Suprapubic skin (tissue), 4 donors: ENCODE data around the gene NKAIN2. TPM values are rescaled to one million over a fixed set of nuclear protein-coding genes. Genes with fewer than 3 reads are reported as not detected.

Source experiments
- DNase-seq, 2 donors: peaks; one replicate each; pipeline ENCODE4 v3.0.0-alpha.2; 2019; ENCODE audit warnings: low spot score in 2 of 2
- H3K27ac ChIP-seq: fragments of 200-600 bp; sonication (generic); one replicate; pipeline ENCODE4 v1.5.1; 2019
- H3K27me3 ChIP-seq: fragments of 200-600 bp; sonication (generic); one replicate; pipeline ENCODE4 v1.5.1; 2019
- H3K36me3 ChIP-seq: fragments of 200-600 bp; sonication (generic); one replicate; pipeline ENCODE4 v1.5.1; 2019
- H3K4me1 ChIP-seq: fragments of 200-600 bp; sonication (generic); one replicate; pipeline ENCODE4 v1.5.1; 2019
- H3K4me3 ChIP-seq: fragments of 200-600 bp; sonication (generic); one replicate; pipeline ENCODE4 v1.5.1; 2019; ENCODE audit warnings: mild to moderate bottlenecking
- H3K9me3 ChIP-seq: fragments of 200-600 bp; sonication (generic); one replicate; pipeline ENCODE4 v1.5.1; 2019
- EP300 ChIP-seq: sonication (generic); formaldehyde crosslinking; IDR thresholded peaks from one replicate; pipeline ENCODE4 v1.6.1; 2017; ENCODE audit warnings: antibody characterized with exemption
- POLR2A ChIP-seq, 2 donors: fragments of 450-650 bp; IDR thresholded peaks; one replicate each; pipeline ENCODE4 v1.6.1; 2017; ENCODE audit warnings: antibody characterized with exemption in 2 of 2, mild to moderate bottlenecking in 2 of 2, moderate library complexity in 2 of 2
- POLR2AphosphoS5 ChIP-seq, 3 donors: sonication (generic); formaldehyde crosslinking; IDR thresholded peaks; one replicate each; pipeline ENCODE4 v1.6.1; 2017; ENCODE audit warnings: antibody characterized with exemption in 3 of 3
- WGBS: methylation state at CpG from one replicate; pipeline ENCODE4 v1.1.5; 2018; 5-methylcytosine and 5-hydroxymethylcytosine counted together
- total RNA-seq, 4 donors: library from RNA; depleted of rRNA; stranded (reverse); fragments of >200 nt; gene quantifications; one replicate each; pipeline ENCODE4 v1.1.0, GENCODE V29; 2016
- TF ChIP-seq, protein P1 (sequence below), 2 donors: fragments of 200-600 bp in 1 of 2; fragments of 450-650 bp in 1 of 2; sonication (generic) in 1 of 2; IDR thresholded peaks; one replicate each; pipeline ENCODE4 v1.5.1; 2016 to 2019; ENCODE audit warnings: antibody characterized with exemption in 2 of 2, mild to moderate bottlenecking in 1 of 2, moderate library complexity in 1 of 2

Gene NKAIN2
- total RNA-seq, 4 donors from 2014 or later: 0.40 TPM; not detected in 3

DNA sequence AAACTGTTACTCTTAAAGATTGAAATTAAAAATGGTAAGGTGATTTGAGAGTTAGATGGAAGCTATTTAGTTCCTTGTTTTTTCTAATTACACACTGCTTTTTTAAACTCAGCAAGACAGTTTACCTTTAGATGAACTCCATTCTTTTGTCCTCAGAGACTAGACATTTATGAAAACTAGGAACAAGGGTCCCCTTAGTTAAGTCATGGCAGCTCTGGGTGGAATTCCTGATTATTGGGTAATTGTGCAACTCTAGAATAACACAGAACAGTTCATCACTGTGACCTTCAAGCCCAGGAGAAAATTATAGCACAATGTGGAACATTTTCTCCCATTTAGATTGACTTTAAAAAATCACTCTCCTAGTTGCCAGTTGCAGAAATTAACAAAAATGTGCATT is 251.7 kb downstream of the NKAIN2 start:
- TF ChIP-seq POLR2AphosphoS5 (IDR thresholded peaks at IDR 0.05): no peak
- TF ChIP-seq, protein P1, sequence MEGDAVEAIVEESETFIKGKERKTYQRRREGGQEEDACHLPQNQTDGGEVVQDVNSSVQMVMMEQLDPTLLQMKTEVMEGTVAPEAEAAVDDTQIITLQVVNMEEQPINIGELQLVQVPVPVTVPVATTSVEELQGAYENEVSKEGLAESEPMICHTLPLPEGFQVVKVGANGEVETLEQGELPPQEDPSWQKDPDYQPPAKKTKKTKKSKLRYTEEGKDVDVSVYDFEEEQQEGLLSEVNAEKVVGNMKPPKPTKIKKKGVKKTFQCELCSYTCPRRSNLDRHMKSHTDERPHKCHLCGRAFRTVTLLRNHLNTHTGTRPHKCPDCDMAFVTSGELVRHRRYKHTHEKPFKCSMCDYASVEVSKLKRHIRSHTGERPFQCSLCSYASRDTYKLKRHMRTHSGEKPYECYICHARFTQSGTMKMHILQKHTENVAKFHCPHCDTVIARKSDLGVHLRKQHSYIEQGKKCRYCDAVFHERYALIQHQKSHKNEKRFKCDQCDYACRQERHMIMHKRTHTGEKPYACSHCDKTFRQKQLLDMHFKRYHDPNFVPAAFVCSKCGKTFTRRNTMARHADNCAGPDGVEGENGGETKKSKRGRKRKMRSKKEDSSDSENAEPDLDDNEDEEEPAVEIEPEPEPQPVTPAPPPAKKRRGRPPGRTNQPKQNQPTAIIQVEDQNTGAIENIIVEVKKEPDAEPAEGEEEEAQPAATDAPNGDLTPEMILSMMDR (IDR thresholded peaks at IDR 0.05): no peak
- TF ChIP-seq POLR2A (IDR thresholded peaks at IDR 0.05): no peak
- TF ChIP-seq EP300: no peak
- no peak for DNase-seq
- H3K27ac ChIP-seq: no peak overlapping the region
- H3K9me3 ChIP-seq: no peaks in the 10 kb centered on the region
- no peaks in the 10 kb centered on the region for H3K36me3 ChIP-seq
- H3K4me3 ChIP-seq: no peak overlapping the region
- H3K27me3 ChIP-seq: no peaks in the 10 kb centered on the region
- H3K4me1 ChIP-seq: no peaks in the 10 kb centered on the region

DNA sequence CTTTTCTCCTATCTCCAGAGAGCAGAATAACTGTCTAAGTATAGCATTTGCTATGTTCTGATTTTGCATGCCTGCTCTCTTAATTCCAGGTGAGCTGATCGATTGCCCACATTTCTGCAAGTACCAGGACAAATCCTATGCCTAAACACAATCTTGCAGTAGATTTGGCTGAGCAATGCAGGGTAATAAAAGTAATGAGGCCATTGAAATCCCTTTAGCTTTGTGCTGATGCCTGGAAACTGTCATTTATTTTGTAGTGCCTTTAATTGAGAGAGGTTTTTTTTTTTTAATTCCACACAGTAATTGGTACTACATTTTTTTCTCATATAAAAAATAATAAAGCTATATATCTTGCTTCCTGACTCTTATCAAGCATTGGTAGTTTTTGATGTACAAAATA is 252.3 kb downstream of the NKAIN2 start:
- TF ChIP-seq POLR2A (IDR thresholded peaks at IDR 0.05): no peak
- TF ChIP-seq, protein P1 (IDR thresholded peaks at IDR 0.05): no peak
- TF ChIP-seq EP300: no peak
- TF ChIP-seq POLR2AphosphoS5 (IDR thresholded peaks at IDR 0.05): no peak
- Histone ChIP-seq H3K36me3 (no peaks in the 10 kb centered on the region), H3K4me1 (no peaks in the 10 kb centered on the region), H3K9me3 (no peaks in the 10 kb centered on the region), H3K27me3 (no peaks in the 10 kb centered on the region), H3K27ac (no peak overlapping the region), H3K4me3 (no peak overlapping the region)
- WGBS: 42% methylated on average over 1 of the region's 1 CpG
- no peak for DNase-seq

DNA sequence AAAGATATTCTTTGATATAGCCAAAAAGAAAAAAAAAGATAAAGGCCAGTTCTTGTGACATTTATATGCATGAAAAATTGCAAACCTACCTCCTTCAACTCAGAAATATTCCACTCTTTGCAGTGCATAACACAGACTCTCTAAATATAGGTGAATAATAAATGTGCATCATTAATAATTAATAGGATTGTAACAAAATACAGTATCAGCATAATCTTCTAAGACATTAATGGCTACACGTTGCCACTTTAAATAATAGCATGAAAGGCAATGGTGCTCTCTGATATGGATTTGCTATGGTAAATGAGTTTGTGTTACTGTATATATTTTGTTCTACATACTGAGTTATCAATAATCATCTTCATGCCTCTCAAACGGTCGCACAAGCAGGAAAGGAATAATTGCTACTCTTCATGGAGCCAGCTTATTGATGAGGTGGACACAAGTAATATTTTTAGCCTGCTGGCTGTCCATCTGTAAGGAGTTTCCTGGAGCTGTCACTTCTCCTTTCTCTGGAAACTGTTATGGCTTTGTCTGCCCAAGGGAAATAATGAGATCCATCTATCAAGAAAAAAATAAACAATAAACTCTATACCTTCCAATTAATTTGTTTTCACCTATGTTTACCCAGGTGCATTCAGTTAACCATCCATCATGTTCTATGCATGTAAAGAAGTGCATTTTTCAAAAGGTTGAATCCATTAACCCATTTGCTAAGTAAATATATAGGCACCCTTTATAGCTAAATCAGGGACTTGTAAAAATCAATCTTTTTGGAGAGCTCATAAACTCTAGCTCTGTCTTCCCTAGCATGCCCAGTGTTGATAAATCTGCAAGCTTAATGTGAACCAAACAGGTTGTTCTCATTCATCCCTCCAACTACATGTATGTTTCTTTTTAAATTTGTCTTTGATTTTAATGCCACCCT is 253.0 kb downstream of the NKAIN2 start:
- no peaks in the 10 kb centered on the region for H3K4me1 ChIP-seq
- no peaks in the 10 kb centered on the region for H3K27me3 ChIP-seq
- no peak for TF ChIP-seq POLR2AphosphoS5 (IDR thresholded peaks at IDR 0.05)
- TF ChIP-seq, protein P1 (IDR thresholded peaks at IDR 0.05): no peak
- TF ChIP-seq POLR2A (IDR thresholded peaks at IDR 0.05): no peak
- TF ChIP-seq EP300: no peak
- WGBS: 43% methylated on average over 3 of the region's 3 CpGs
- H3K27ac ChIP-seq: no peak overlapping the region
- H3K36me3 ChIP-seq: no peaks in the 10 kb centered on the region
- no peak overlapping the region for H3K4me3 ChIP-seq
- no peaks in the 10 kb centered on the region for H3K9me3 ChIP-seq
- DNase-seq: no peak

DNA sequence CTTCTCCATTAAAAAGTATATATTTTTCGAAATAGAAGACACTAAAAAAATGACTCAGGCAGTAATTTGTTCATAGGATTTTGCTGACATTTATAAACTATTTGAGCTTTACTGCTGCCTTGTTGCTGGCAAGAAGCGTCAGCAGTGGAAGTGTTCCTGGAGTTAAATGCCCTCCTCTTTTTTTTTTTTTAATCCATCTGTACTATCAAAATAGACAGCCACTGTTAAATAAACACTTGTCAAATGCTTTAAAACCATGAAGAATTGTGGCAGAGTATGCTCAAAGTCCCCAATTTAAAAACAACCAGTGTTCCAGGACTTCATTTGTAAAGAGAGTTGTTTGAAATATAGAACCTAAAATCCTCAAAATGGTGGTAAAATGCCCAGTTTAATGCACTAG is 253.8 kb downstream of the NKAIN2 start:
- H3K4me3 ChIP-seq: no peak overlapping the region
- 74% methylated on average over 2 of the region's 2 CpGs for WGBS
- H3K36me3 ChIP-seq: no peaks in the 10 kb centered on the region
- no peak overlapping the region for H3K27ac ChIP-seq
- no peaks in the 10 kb centered on the region for H3K9me3 ChIP-seq
- no peaks in the 10 kb centered on the region for H3K4me1 ChIP-seq
- H3K27me3 ChIP-seq: no peaks in the 10 kb centered on the region
- TF ChIP-seq POLR2AphosphoS5 (IDR thresholded peaks at IDR 0.05) (no peak), EP300 (no peak), POLR2A (IDR thresholded peaks at IDR 0.05) (no peak)
- TF ChIP-seq, protein P1 (IDR thresholded peaks at IDR 0.05): no peak
- DNase-seq: no peak

DNA sequence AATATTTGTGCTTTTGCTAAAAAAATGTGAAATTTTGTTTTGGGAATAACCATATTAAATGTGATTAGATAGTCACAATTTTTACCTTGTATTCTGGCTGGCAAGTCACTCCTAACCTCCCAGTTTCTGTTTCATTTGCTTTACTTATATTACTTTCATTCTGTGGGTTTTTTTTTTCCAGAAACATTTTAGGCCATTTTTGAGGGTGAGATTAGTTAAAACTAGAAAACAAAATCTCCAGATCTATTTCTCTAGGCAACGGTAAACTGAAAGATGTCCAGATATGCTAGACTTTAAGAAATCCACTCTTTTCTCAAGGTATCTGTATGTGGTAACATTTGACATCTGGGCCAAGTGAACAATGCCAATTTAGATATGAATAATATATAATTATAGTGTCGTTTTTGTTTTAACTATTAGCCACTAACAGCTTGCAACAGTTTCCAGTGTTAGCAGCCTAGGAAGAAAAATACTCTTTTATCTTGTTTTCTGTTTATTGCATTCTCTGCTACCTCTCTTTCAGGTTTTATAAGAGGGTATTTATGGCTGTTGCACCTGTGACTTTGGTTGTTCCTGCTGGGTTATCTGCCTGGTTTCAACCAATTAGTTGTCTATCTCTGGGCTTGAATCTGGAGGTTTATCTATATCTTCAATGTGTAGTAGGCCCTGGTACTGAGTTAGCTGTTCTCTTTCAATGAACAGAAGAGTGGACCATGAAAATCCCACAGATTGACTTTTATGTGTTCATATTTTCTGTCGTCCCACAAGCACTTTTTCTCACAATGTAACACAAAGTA is 260.9 kb downstream of the NKAIN2 start:
- Histone ChIP-seq H3K4me3 (no peak overlapping the region), H3K27me3 (no peaks in the 10 kb centered on the region), H3K9me3 (no peaks in the 10 kb centered on the region), H3K4me1 (no peaks in the 10 kb centered on the region), H3K36me3 (no peaks in the 10 kb centered on the region), H3K27ac (no peak overlapping the region)
- TF ChIP-seq, protein P1 (IDR thresholded peaks at IDR 0.05): no peak
- no peak for TF ChIP-seq EP300
- no peak for TF ChIP-seq POLR2A (IDR thresholded peaks at IDR 0.05)
- no peak for TF ChIP-seq POLR2AphosphoS5 (IDR thresholded peaks at IDR 0.05)
- DNase-seq: no peak
- 74% methylated on average over 3 of the region's 3 CpGs for WGBS
